Upper lobe of left lung (tissue), 4 donors: ENCODE data around the gene LRPPRC.

ENCODE experiments used
- CTCF ChIP-seq, 6 experiments: fragments of 450-650 bp in 4 of 6; fragments of 200-600 bp in 2 of 6; sonication (generic) in 2 of 6; IDR thresholded peaks; one replicate each; pipeline ENCODE4 v1.5.1; 2016 to 2019; ENCODE audit warnings: antibody characterized with exemption in 6 of 6
- EP300 ChIP-seq, 4 donors: sonication (generic); formaldehyde crosslinking; IDR thresholded peaks; one replicate each; pipeline ENCODE4 v1.5.1; 2017; ENCODE audit warnings: antibody characterized with exemption in 4 of 4, control low read depth in 2 of 4
- POLR2A ChIP-seq, 4 donors: fragments of 450-650 bp; IDR thresholded peaks; one replicate each; pipeline ENCODE4 v1.5.1; 2016 to 2017; ENCODE audit warnings: antibody characterized with exemption in 4 of 4, mild to moderate bottlenecking in 2 of 4
- POLR2AphosphoS5 ChIP-seq, 2 donors: sonication (generic); formaldehyde crosslinking; IDR thresholded peaks; one replicate each; pipeline ENCODE4 v1.5.1; 2017; ENCODE audit warnings: antibody characterized with exemption in 2 of 2

- TF ChIP-seq CTCF (IDR thresholded peaks at IDR 0.05) (no peak), POLR2AphosphoS5 (IDR thresholded peaks at IDR 0.05) (no peak), EP300 (IDR thresholded peaks at IDR 0.05) (no peak), POLR2A (IDR thresholded peaks at IDR 0.05) (no peak)
Measured at GRCh38 chr2:43958397-43959275, 37.2 kb downstream of the LRPPRC start.
